ENCODE results near the gene NFIC.
A peak's percentile ranks its signal among the peaks of the same experiment; 100 is the strongest.

The NFIC gene

GRCh38 chr19:3483226-3483628, 116.8 kb downstream of the NFIC start, which contains the start of gene SMIM44:
SMIM44 (minus strand) TSS chr19:3483441; CDS start chr19:3483403, 38 bp downstream.
- Histone ChIP-seq H2BK5ac (ENCODE audit: low read length) (no peak within 1 kb of the TSS), H3K27me3 (ENCODE audit: control insufficient read depth in 3 of 3, insufficient read depth in 3 of 3, low read depth in 1 of 3, low read length in 3 of 3) (peaks cover 0 to 24% (median 0%) of the 10 kb centered on the region in 3 experiments), H4K8ac (ENCODE audit: low read depth, low read length) (peak within 1 kb of the TSS; percentile 43), H2BK120ac (ENCODE audit: low read depth, low read length) (no peak within 1 kb of the TSS), H3K79me1 (ENCODE audit: low read depth, low read length) (no peaks in the 10 kb centered on the region), H3K9me3 (replicated peaks in 1 of 2; ENCODE audit: control insufficient read depth in 2 of 2, insufficient read depth in 1 of 2, low read depth in 1 of 2, low read length in 2 of 2) (no peaks in the 10 kb centered on the region), H3K9ac (ENCODE audit: low read depth, low read length, poor library complexity) (peak within 1 kb of the TSS; percentile 21), H3K14ac (ENCODE audit: low read length) (no peak within 1 kb of the TSS), H3K4me2 (ENCODE audit: insufficient read depth, low read length, poor library complexity, severe bottlenecking) (no peak within 1 kb of the TSS), H2AK5ac (ENCODE audit: low read depth, low read length) (peak within 1 kb of the TSS; percentile 86), H3K4ac (ENCODE audit: low read length) (no peak within 1 kb of the TSS), H3K23ac (ENCODE audit: low read depth, low read length, poor library complexity) (peak within 1 kb of the TSS; percentile 55), H2BK15ac (ENCODE audit: low read length) (no peak within 1 kb of the TSS), H4K91ac (ENCODE audit: low read depth, low read length, poor library complexity) (no peak within 1 kb of the TSS), H3K27ac (replicated peaks; ENCODE audit: low read length) (no peak within 1 kb of the TSS), H3K4me3 (ENCODE audit: low read length in 2 of 2) (no peak within 1 kb of the TSS), H3K18ac (ENCODE audit: low read length) (peak within 1 kb of the TSS; percentile 48), H3K4me1 (ENCODE audit: control insufficient read depth in 2 of 2, insufficient read depth in 1 of 2, low read depth in 1 of 2, low read length in 2 of 2) (peaks cover 2 to 6% of the 10 kb centered on the region in 2 donors), H3K36me3 (replicated peaks in 1 of 2; ENCODE audit: control insufficient read depth in 2 of 2, insufficient read depth in 2 of 2, low read length in 2 of 2) (no peaks in the 10 kb centered on the region), H2BK12ac (ENCODE audit: low read length) (no peak within 1 kb of the TSS), H2AFZ (ENCODE audit: low read length) (no peak within 1 kb of the TSS)
- no peak for DNase-seq (ENCODE audit: low spot score)
- WGBS, 2 donors (ENCODE audit: extremely low coverage in 2 of 2, insufficient read length in 2 of 2, insufficient replicate concordance in 1 of 2), result no CpG with 5 or more reads among the region's 33 CpGs

- Histone ChIP-seq H3K9me3 (replicated peaks in 1 of 2; ENCODE audit: control insufficient read depth in 2 of 2, insufficient read depth in 1 of 2, low read depth in 1 of 2, low read length in 2 of 2) (no peaks in the 10 kb centered on the region), H2BK5ac (ENCODE audit: low read length) (peak overlapping the region; percentile 39), H3K18ac (ENCODE audit: low read length) (no peak overlapping the region), H3K4me2 (ENCODE audit: insufficient read depth, low read length, poor library complexity, severe bottlenecking) (no peak overlapping the region), H4K8ac (ENCODE audit: low read depth, low read length) (no peak overlapping the region), H4K91ac (ENCODE audit: low read depth, low read length, poor library complexity) (no peak overlapping the region), H3K4me3 (ENCODE audit: low read length in 2 of 2) (no peak overlapping the region), H3K79me1 (ENCODE audit: low read depth, low read length) (peaks cover 3% of the 10 kb centered on the region), H3K27me3 (ENCODE audit: control insufficient read depth in 3 of 3, insufficient read depth in 3 of 3, low read depth in 1 of 3, low read length in 3 of 3) (no peaks in the 10 kb centered on the region), H3K4ac (ENCODE audit: low read length) (no peak overlapping the region), H3K27ac (replicated peaks; ENCODE audit: low read length) (no peak overlapping the region), H3K9ac (ENCODE audit: low read depth, low read length, poor library complexity) (no peak overlapping the region), H3K23ac (ENCODE audit: low read depth, low read length, poor library complexity) (peak overlapping the region; percentile 43), H2BK120ac (ENCODE audit: low read depth, low read length) (no peak overlapping the region), H2AFZ (ENCODE audit: low read length) (no peak overlapping the region), H3K14ac (ENCODE audit: low read length) (no peak overlapping the region), H2AK5ac (ENCODE audit: low read depth, low read length) (no peak overlapping the region), H3K36me3 (replicated peaks in 1 of 2; ENCODE audit: control insufficient read depth in 2 of 2, insufficient read depth in 2 of 2, low read length in 2 of 2) (peaks cover 12 to 40% of the 10 kb centered on the region in 2 donors), H2BK12ac (ENCODE audit: low read length) (peak overlapping the region; percentile 41), H2BK15ac (ENCODE audit: low read length) (no peak overlapping the region), H3K4me1 (ENCODE audit: control insufficient read depth in 2 of 2, insufficient read depth in 1 of 2, low read depth in 1 of 2, low read length in 2 of 2) (no peaks in the 10 kb centered on the region)
- no CpG with 5 or more reads among the region's 55 CpGs for WGBS, 2 donors (ENCODE audit: extremely low coverage in 2 of 2, insufficient read length in 2 of 2, insufficient replicate concordance in 1 of 2)
- no peak for DNase-seq (ENCODE audit: low spot score)
Measured at GRCh38 chr19:3491396-3492119, 125.2 kb downstream of the NFIC start.

GRCh38 chr19:3492131-3492839, 125.9 kb downstream of the NFIC start:
- Histone ChIP-seq H3K4ac (ENCODE audit: low read length) (no peak overlapping the region), H3K27ac (replicated peaks; ENCODE audit: low read length) (no peak overlapping the region), H2BK12ac (ENCODE audit: low read length) (no peak overlapping the region), H3K14ac (ENCODE audit: low read length) (no peak overlapping the region), H3K27me3 (ENCODE audit: control insufficient read depth in 3 of 3, insufficient read depth in 3 of 3, low read depth in 1 of 3, low read length in 3 of 3) (no peaks in the 10 kb centered on the region), H4K91ac (ENCODE audit: low read depth, low read length, poor library complexity) (no peak overlapping the region), H2BK120ac (ENCODE audit: low read depth, low read length) (no peak overlapping the region), H3K4me2 (ENCODE audit: insufficient read depth, low read length, poor library complexity, severe bottlenecking) (no peak overlapping the region), H3K4me3 (ENCODE audit: low read length in 2 of 2) (no peak overlapping the region), H3K18ac (ENCODE audit: low read length) (no peak overlapping the region), H3K79me1 (ENCODE audit: low read depth, low read length) (peaks cover 3% of the 10 kb centered on the region), H3K9ac (ENCODE audit: low read depth, low read length, poor library complexity) (no peak overlapping the region), H3K4me1 (ENCODE audit: control insufficient read depth in 2 of 2, insufficient read depth in 1 of 2, low read depth in 1 of 2, low read length in 2 of 2) (no peaks in the 10 kb centered on the region), H3K23ac (ENCODE audit: low read depth, low read length, poor library complexity) (no peak overlapping the region), H2BK15ac (ENCODE audit: low read length) (no peak overlapping the region), H2BK5ac (ENCODE audit: low read length) (no peak overlapping the region), H3K9me3 (replicated peaks in 1 of 2; ENCODE audit: control insufficient read depth in 2 of 2, insufficient read depth in 1 of 2, low read depth in 1 of 2, low read length in 2 of 2) (no peaks in the 10 kb centered on the region), H3K36me3 (replicated peaks in 1 of 2; ENCODE audit: control insufficient read depth in 2 of 2, insufficient read depth in 2 of 2, low read length in 2 of 2) (peaks cover 15 to 46% of the 10 kb centered on the region in 2 donors), H2AFZ (ENCODE audit: low read length) (no peak overlapping the region), H4K8ac (ENCODE audit: low read depth, low read length) (no peak overlapping the region), H2AK5ac (ENCODE audit: low read depth, low read length) (no peak overlapping the region)
- no peak for DNase-seq (ENCODE audit: low spot score)
- WGBS, 2 donors (ENCODE audit: extremely low coverage in 2 of 2, insufficient read length in 2 of 2, insufficient replicate concordance in 1 of 2), result no CpG with 5 or more reads among the region's 45 CpGs

- H3K27me3 ChIP-seq (ENCODE audit: control insufficient read depth in 3 of 3, insufficient read depth in 3 of 3, low read depth in 1 of 3, low read length in 3 of 3), result no peaks in the 10 kb centered on the region
- no peak overlapping the region for H3K4ac ChIP-seq (ENCODE audit: low read length)
- no peak overlapping the region for H3K4me3 ChIP-seq (ENCODE audit: low read length in 2 of 2)
- H3K9ac ChIP-seq (ENCODE audit: low read depth, low read length, poor library complexity), result no peak overlapping the region
- H3K9me3 ChIP-seq (replicated peaks in 1 of 2; ENCODE audit: control insufficient read depth in 2 of 2, insufficient read depth in 1 of 2, low read depth in 1 of 2, low read length in 2 of 2), result no peaks in the 10 kb centered on the region
- no peak overlapping the region for H4K91ac ChIP-seq (ENCODE audit: low read depth, low read length, poor library complexity)
- H2BK120ac ChIP-seq (ENCODE audit: low read depth, low read length), result no peak overlapping the region
- no peak overlapping the region for H3K23ac ChIP-seq (ENCODE audit: low read depth, low read length, poor library complexity)
- H3K27ac ChIP-seq (replicated peaks; ENCODE audit: low read length), result no peak overlapping the region
- no peak overlapping the region for H2BK12ac ChIP-seq (ENCODE audit: low read length)
- H3K4me2 ChIP-seq (ENCODE audit: insufficient read depth, low read length, poor library complexity, severe bottlenecking), result no peak overlapping the region
- no CpG with 5 or more reads among the region's 16 CpGs for WGBS, 2 donors (ENCODE audit: extremely low coverage in 2 of 2, insufficient read length in 2 of 2, insufficient replicate concordance in 1 of 2)
- H3K4me1 ChIP-seq (ENCODE audit: control insufficient read depth in 2 of 2, insufficient read depth in 1 of 2, low read depth in 1 of 2, low read length in 2 of 2), result no peaks in the 10 kb centered on the region
- H2AFZ ChIP-seq (ENCODE audit: low read length), result no peak overlapping the region
- peaks cover 3% of the 10 kb centered on the region for H3K79me1 ChIP-seq (ENCODE audit: low read depth, low read length)
- H2AK5ac ChIP-seq (ENCODE audit: low read depth, low read length), result no peak overlapping the region
- no peak overlapping the region for H2BK5ac ChIP-seq (ENCODE audit: low read length)
- DNase-seq (ENCODE audit: low spot score), result no peak
- H3K36me3 ChIP-seq (replicated peaks in 1 of 2; ENCODE audit: control insufficient read depth in 2 of 2, insufficient read depth in 2 of 2, low read length in 2 of 2), result peaks cover 15 to 49% of the 10 kb centered on the region in 2 donors
- no peak overlapping the region for H3K18ac ChIP-seq (ENCODE audit: low read length)
- H3K14ac ChIP-seq (ENCODE audit: low read length), result no peak overlapping the region
- no peak overlapping the region for H4K8ac ChIP-seq (ENCODE audit: low read depth, low read length)
- no peak overlapping the region for H2BK15ac ChIP-seq (ENCODE audit: low read length)
Measured at GRCh38 chr19:3492919-3493318, 126.5 kb downstream of the NFIC start.

Data from neuronal stem cell (in vitro differentiated cells).